Stimulated activated CD8-positive, alpha-beta memory T cell treated with anti-CD3 and anti-CD28 coated beads, Interleukin-7, amount 100 ng/mL, for 48 hours (primary cell): ENCODE measurements around the gene NOP58.
A peak's percentile ranks its signal among the peaks of the same experiment; 100 is the strongest.
"Not testable (repeated sequence)": the region's sequence is repeated elsewhere in the genome, so short reads cannot be mapped to it uniquely, and the experiment has no call there.

ENCODE experiments used
- DNase-seq, 2 donors: peaks; one replicate each; pipeline ENCODE4 v3.0.0-alpha.2; 2020; ENCODE audit warnings: low read depth in 1 of 2; ENCODE audit errors: extremely low read depth in 1 of 2

The NOP58 gene, protein sequence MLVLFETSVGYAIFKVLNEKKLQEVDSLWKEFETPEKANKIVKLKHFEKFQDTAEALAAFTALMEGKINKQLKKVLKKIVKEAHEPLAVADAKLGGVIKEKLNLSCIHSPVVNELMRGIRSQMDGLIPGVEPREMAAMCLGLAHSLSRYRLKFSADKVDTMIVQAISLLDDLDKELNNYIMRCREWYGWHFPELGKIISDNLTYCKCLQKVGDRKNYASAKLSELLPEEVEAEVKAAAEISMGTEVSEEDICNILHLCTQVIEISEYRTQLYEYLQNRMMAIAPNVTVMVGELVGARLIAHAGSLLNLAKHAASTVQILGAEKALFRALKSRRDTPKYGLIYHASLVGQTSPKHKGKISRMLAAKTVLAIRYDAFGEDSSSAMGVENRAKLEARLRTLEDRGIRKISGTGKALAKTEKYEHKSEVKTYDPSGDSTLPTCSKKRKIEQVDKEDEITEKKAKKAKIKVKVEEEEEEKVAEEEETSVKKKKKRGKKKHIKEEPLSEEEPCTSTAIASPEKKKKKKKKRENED

GRCh38 chr2:202265467-202266277 is at the start of gene NOP58:
Gene NOP58, plus strand, starts transcription at chr2:202265763. Its CDS starts 179 bp downstream, at chr2:202265942.
- peak; percentile 81 to 88 for DNase-seq

DNA sequence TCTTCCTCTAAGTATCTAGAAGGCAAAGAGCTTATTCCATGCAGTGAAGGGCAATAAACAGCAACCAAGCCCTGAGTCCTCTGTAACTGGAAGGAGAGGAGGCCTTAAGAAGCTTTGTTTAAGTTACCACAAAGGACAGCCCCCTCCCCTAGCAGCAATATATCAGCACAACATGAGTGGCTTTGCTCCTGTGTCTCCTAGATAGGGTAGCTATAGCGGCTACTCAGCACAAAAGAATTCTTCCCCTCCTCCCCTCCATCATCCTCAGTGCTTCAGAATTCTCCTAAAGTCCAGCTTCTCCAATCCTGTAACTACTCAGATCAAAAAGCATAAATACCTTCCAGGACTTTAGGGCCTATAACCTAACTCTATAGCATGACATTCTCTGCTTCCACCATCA is 43.7 kb upstream of the NOP58 start:
- DNase-seq = no peak

GRCh38 chr2:202237787-202238233 is 27.8 kb upstream of the NOP58 start:
- no peak for DNase-seq

GRCh38 chr2:202238234-202239197 is 27.0 kb upstream of the NOP58 start, which contains the start of gene SUMO1:
Gene SUMO1, minus strand, starts transcription at chr2:202238597. Its CDS starts 146 bp downstream, at chr2:202238451.
- DNase-seq = peak; percentile 81 to 90

- DNase-seq = not testable (repeated sequence)
These were observed 17.9 kb upstream of the NOP58 start for GRCh38 chr2:202247710-202248109.

- no peak for DNase-seq
These were observed 15.9 kb upstream of the NOP58 start for GRCh38 chr2:202249521-202250253.

DNA sequence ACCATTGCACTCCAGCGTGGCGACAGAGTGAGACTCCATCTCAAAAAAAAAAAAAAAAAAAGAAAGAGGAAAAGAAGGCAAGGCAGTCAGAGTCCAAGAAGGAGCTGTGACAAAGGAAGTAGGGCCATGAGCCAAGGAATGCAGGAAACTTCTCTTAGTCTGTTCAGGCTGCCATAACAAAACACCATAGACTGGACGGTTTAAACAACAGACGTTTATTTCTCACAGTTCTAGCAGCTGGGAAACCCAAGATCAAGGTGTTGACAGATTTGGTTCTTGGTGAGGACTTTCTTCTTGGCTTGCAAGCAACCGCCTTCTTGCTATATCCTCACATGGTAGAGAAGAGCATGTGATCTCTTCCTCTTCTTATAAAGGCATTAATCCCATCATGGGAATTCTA is 14.1 kb upstream of the NOP58 start:
- no peak for DNase-seq

GRCh38 chr2:202261531-202261930 is 4.0 kb upstream of the NOP58 start:
- no peak for DNase-seq

- no peak for DNase-seq
These were observed 1.9 kb downstream of the NOP58 start for GRCh38 chr2:202267495-202267894.

DNA sequence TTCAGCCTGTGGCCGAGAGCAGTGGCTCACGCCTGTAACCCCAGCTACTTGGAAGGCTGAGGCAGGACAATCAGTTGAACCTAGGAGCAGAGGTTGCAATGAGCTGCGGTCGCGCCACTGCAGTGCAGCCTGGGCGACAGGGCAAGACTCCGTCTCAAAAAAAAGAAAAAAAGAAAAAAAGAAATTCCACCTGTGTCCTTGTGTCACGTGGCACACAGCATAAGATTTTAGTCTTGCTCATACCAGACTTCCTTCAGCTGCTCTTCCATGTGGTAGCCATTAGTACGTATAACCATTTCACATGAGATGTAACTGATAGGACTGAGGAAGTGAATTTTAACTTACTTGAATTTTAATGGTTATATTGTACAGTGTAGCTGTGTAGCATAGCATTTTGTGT is 4.0 kb downstream of the NOP58 start:
- no peak for DNase-seq

DNA sequence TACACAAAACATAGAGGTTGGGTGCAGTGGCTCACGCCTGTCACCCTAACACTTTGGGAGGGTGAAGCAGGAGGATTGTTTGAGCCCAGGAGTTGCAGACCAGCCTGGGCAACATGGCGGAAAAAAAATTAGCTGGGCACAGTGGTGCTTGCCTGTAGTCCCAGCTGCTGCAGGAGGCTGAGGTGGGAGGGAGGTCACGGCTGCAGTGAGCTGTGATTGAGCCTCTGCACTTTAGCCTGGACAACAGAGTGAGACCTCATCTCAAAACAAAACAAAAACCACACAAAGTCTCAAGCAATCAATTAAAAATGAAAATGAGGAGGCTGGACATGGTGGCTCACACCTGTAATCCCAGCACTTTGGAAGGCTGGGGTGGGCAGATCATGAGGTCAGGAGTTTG is 4.9 kb downstream of the NOP58 start:
- DNase-seq = no peak

GRCh38 chr2:202276078-202276720 is 10.6 kb downstream of the NOP58 start:
- not testable (repeated sequence) for DNase-seq

DNA sequence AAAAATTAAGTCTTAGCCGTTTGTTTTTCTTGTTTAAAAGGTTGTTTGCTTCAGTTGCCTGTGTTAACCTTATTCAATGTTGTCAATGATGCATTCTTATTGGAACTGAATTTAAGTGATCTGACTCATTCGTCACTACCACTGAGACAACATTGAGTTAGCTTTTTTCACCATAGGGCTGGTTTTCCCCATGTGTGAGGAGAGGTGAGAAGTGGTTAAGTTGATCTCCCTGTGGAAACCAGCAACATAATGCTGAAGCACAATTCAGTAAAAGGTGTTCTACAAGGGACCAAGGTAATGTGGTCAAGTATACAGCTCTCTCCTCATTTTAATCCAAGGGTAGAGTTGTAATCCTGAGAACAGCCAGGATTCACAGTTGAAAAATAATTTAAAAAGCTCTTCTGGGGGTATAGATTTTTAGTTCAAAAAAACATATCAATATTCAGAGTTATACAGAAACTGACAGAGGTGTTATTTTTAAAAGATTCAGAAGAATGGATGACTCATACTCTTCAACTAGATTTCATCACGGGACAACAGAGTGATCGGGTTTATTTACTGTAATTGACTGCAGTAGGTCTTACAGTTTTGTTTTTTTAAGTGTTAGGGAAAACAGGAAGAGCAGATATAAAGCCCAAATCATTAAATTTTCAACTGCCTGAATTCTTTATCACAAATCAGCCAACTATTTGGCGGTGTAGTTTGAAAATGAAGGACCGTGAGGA is 12.6 kb downstream of the NOP58 start:
- no peak for DNase-seq

GRCh38 chr2:202278944-202279343 is 13.4 kb downstream of the NOP58 start:
- DNase-seq = no peak

DNA sequence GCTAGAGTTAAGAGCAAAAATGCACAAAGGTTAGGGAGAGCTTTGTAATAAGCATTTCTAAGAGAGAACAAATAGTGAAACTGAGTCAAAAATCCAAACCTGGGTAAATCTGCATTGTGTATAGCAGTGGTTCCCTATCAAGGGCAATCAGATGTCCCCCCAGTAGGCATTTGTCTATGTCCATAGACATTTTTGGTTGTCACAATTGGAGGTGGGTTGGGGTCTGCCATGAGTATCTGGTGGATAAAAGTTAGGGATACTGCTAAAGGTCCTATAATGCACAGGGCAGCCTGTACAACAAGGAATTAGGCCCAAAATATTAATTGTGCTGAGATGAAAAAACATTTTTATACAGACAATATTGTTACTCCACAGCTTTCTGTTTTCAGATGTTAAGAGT is 21.0 kb downstream of the NOP58 start:
- no peak for DNase-seq

DNA sequence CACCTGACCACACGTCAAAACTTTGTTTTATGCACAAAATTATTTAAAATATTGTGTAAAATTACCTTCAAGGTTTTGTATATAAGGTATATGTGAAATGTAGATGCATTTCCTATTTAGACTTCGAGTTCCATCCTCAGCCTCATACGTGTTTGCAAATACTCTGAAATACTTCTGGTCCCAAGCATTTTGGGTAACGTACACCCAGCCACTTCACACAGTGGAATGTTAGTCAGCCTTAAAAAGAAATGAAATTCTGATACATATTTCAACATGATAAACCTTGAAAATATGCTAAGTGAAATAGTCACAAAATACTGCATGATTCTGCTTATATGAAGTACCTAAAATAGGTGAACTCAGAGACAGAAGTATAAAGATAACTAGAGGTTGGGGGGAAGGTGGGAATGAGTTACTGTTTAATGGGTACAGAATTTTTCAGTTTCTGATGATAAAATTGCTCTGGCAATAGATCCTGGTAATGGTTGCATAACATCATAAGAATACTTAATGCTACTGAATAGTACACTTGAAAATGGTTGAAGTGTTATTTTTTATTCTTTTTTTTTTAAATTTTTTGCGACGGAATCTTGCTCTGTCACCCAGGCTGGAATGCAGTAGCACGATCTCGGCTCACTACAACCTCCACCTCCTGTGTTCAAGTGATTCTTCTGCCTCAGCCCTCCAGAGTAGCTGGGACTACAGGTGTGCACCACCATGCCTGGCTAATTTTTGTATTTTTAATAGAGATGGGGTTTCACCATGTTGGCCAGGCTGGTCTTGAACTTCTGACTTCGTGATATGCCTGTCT is 24.0 kb downstream of the NOP58 start:
- DNase-seq = no peak

DNA sequence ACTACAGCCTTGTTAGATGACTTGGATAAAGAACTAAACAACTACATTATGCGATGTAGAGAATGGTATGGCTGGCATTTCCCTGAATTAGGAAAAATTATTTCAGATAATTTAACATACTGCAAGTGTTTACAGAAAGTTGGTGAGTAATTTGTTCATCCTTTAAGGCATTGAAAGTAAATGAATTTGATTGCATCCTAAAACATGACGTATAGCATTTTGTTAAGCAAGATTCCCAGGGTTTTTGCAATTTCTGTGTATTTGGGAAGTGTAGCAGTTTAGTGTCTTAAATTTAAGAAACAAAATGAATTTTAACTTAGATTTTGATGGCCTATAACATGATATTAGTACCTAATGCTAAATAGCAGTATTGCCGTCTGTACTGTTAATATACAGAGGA is 24.8 kb downstream of the NOP58 start:
- DNase-seq = no peak

- DNase-seq = no peak
These were observed 25.4 kb downstream of the NOP58 start for GRCh38 chr2:202290970-202291369.
